GM23338 (cell line): Measurements from ENCODE around the gene CTAGE9.

Experiments used
- CREB1 ChIP-seq: fragments of 250-450 bp; sonication (Bioruptor Pico); IDR thresholded peaks from 2 replicates; pipeline ENCODE4 v1.5.0; 2020; ENCODE audit warnings: low read depth, mild to moderate bottlenecking, moderate library complexity
- ETS1 ChIP-seq: IDR thresholded peaks from 2 replicates; pipeline ENCODE4 v1.6.1; 2016; ENCODE audit warnings: antibody characterized with exemption
- EZH2 ChIP-seq: fragments of 200-600 bp; sonication (generic); IDR thresholded peaks from one replicate; pipeline ENCODE4 v1.8.0; 2017; ENCODE audit warnings: antibody characterized with exemption, mild to moderate bottlenecking, low read depth; ENCODE audit not compliant: unreplicated experiment
- EZH2phosphoT487 ChIP-seq: fragments of 200-600 bp; sonication (generic); IDR thresholded peaks from one replicate; pipeline ENCODE4 v1.8.1; 2018; ENCODE audit warnings: antibody characterized with exemption; ENCODE audit not compliant: unreplicated experiment
- JUNB ChIP-seq: IDR thresholded peaks from one replicate; pipeline ENCODE4 v1.6.1; 2016; ENCODE audit warnings: antibody characterized with exemption; ENCODE audit not compliant: unreplicated experiment
- NANOG ChIP-seq: IDR thresholded peaks from 2 replicates; pipeline ENCODE4 v1.6.1; 2016; ENCODE audit warnings: antibody characterized with exemption, borderline replicate concordance
- POLR2AphosphoS5 ChIP-seq: IDR thresholded peaks from 2 replicates; pipeline ENCODE4 v1.6.1; 2016; ENCODE audit warnings: antibody characterized with exemption, low read depth
- STAT1 ChIP-seq: IDR thresholded peaks from one replicate; pipeline ENCODE4 v1.6.1; 2016; ENCODE audit warnings: antibody characterized with exemption; ENCODE audit not compliant: unreplicated experiment
- ZNF114 ChIP-seq: fragments of 250-450 bp; sonication (Bioruptor Pico); IDR thresholded peaks from 2 replicates; pipeline ENCODE4 v1.5.0; 2020; ENCODE audit warnings: mild to moderate bottlenecking, moderate library complexity
- ZNF331 ChIP-seq: fragments of 250-450 bp; sonication (Bioruptor Pico); IDR thresholded peaks from 2 replicates; pipeline ENCODE4 v1.5.0; 2020; ENCODE audit warnings: low read depth, mild to moderate bottlenecking, moderate library complexity
- TF ChIP-seq, protein P1 (sequence below), 2 experiments: fragments of 200-600 bp in 1 of 2; sonication (generic) in 1 of 2; conservative IDR thresholded peaks; 2 replicates each; pipeline versions ENCODE4 v1.5.1 to v1.6.1; 2016 to 2017; ENCODE audit warnings: antibody characterized with exemption in 2 of 2, low read depth in 2 of 2, mild to moderate bottlenecking in 2 of 2, moderate library complexity in 1 of 2
- TF ChIP-seq, protein P2 (sequence below): IDR thresholded peaks from one replicate; pipeline ENCODE4 v1.6.1; 2018; ENCODE audit warnings: antibody characterized with exemption; ENCODE audit not compliant: unreplicated experiment

GRCh38 chr6:131680868-131681267 is 29.9 kb downstream of the CTAGE9 start:
- TF ChIP-seq, protein P1, sequence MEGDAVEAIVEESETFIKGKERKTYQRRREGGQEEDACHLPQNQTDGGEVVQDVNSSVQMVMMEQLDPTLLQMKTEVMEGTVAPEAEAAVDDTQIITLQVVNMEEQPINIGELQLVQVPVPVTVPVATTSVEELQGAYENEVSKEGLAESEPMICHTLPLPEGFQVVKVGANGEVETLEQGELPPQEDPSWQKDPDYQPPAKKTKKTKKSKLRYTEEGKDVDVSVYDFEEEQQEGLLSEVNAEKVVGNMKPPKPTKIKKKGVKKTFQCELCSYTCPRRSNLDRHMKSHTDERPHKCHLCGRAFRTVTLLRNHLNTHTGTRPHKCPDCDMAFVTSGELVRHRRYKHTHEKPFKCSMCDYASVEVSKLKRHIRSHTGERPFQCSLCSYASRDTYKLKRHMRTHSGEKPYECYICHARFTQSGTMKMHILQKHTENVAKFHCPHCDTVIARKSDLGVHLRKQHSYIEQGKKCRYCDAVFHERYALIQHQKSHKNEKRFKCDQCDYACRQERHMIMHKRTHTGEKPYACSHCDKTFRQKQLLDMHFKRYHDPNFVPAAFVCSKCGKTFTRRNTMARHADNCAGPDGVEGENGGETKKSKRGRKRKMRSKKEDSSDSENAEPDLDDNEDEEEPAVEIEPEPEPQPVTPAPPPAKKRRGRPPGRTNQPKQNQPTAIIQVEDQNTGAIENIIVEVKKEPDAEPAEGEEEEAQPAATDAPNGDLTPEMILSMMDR (conservative IDR thresholded peaks at IDR 0.05; ENCODE audit: low read depth in 2 of 2) = no peak
- TF ChIP-seq, protein P2, sequence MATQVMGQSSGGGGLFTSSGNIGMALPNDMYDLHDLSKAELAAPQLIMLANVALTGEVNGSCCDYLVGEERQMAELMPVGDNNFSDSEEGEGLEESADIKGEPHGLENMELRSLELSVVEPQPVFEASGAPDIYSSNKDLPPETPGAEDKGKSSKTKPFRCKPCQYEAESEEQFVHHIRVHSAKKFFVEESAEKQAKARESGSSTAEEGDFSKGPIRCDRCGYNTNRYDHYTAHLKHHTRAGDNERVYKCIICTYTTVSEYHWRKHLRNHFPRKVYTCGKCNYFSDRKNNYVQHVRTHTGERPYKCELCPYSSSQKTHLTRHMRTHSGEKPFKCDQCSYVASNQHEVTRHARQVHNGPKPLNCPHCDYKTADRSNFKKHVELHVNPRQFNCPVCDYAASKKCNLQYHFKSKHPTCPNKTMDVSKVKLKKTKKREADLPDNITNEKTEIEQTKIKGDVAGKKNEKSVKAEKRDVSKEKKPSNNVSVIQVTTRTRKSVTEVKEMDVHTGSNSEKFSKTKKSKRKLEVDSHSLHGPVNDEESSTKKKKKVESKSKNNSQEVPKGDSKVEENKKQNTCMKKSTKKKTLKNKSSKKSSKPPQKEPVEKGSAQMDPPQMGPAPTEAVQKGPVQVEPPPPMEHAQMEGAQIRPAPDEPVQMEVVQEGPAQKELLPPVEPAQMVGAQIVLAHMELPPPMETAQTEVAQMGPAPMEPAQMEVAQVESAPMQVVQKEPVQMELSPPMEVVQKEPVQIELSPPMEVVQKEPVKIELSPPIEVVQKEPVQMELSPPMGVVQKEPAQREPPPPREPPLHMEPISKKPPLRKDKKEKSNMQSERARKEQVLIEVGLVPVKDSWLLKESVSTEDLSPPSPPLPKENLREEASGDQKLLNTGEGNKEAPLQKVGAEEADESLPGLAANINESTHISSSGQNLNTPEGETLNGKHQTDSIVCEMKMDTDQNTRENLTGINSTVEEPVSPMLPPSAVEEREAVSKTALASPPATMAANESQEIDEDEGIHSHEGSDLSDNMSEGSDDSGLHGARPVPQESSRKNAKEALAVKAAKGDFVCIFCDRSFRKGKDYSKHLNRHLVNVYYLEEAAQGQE = no peak
- TF ChIP-seq EZH2 = no peak
- TF ChIP-seq EZH2phosphoT487 = no peak
- TF ChIP-seq JUNB = no peak
- TF ChIP-seq POLR2AphosphoS5 = no peak
- TF ChIP-seq STAT1 = no peak
- TF ChIP-seq CREB1 (CRISPR knock-in tag) = no peak
- TF ChIP-seq ZNF114 (CRISPR knock-in tag) = no peak
- no peak for TF ChIP-seq ETS1
- no peak for TF ChIP-seq ZNF331 (CRISPR knock-in tag)
- no peak for TF ChIP-seq NANOG
